Sigmoid colon (tissue), 7 donors: ENCODE data around the gene CACNA1C. TPM values are rescaled to one million over a fixed set of nuclear protein-coding genes. Genes with fewer than 3 reads are reported as not detected.

ENCODE experiments used
- DNase-seq: peaks from one replicate; pipeline ENCODE4 v3.0.0-alpha.2; 2019
- H3K27ac ChIP-seq, 4 donors: fragments of 200-600 bp; sonication (generic); one replicate each; pipeline ENCODE4 v1.5.1; 2016 to 2019; ENCODE audit warnings: mild to moderate bottlenecking in 1 of 4
- H3K27me3 ChIP-seq, 3 donors: fragments of 200-600 bp; sonication (generic); one replicate each; pipeline ENCODE4 v1.5.1; 2019; ENCODE audit warnings: mild to moderate bottlenecking in 1 of 3
- H3K36me3 ChIP-seq, 4 donors: fragments of 200-600 bp; sonication (generic); one replicate each; pipeline ENCODE4 v1.5.1; 2016 to 2019
- H3K4me1 ChIP-seq, 4 donors: fragments of 200-600 bp; sonication (generic); one replicate each; pipeline ENCODE4 v1.5.1; 2017 to 2019
- H3K4me3 ChIP-seq, 4 donors: fragments of 200-600 bp; sonication (generic); one replicate each; pipeline ENCODE4 v1.5.1; 2017 to 2019; ENCODE audit warnings: mild to moderate bottlenecking in 2 of 4, moderate library complexity in 1 of 4
- H3K9me3 ChIP-seq, 4 donors: fragments of 200-600 bp in 3 of 4; sonication (generic) in 3 of 4; one replicate each; pipeline versions ENCODE4 v1.5.1 to v1.6.1; 2013 to 2019
- CTCF ChIP-seq, 4 experiments: fragments of 450-650 bp in 3 of 4; fragments of 200-600 bp in 1 of 4; IDR thresholded peaks; one replicate each; pipeline ENCODE4 v1.5.1; 2016 to 2019; ENCODE audit warnings: antibody characterized with exemption in 4 of 4, mild to moderate bottlenecking in 3 of 4, moderate library complexity in 2 of 4
- EP300 ChIP-seq, 4 donors: sonication (generic); formaldehyde crosslinking; IDR thresholded peaks; one replicate each; pipeline ENCODE4 v1.6.1; 2017; ENCODE audit warnings: antibody characterized with exemption in 4 of 4
- POLR2A ChIP-seq, 2 donors: fragments of 450-650 bp; IDR thresholded peaks; one replicate each; pipeline ENCODE4 v1.6.1; 2016; ENCODE audit warnings: antibody characterized with exemption in 2 of 2, mild to moderate bottlenecking in 2 of 2, moderate library complexity in 2 of 2
- POLR2AphosphoS5 ChIP-seq, 4 donors: sonication (generic); formaldehyde crosslinking; IDR thresholded peaks; one replicate each; pipeline ENCODE4 v1.6.1; 2017; ENCODE audit warnings: antibody characterized with exemption in 4 of 4
- WGBS, 2 donors: extraction: QIAGEN DNeasy Blood & Tissue Kit; methylation state at CpG; one replicate each; pipeline ENCODE4 v1.1.7; 2013; 5-methylcytosine and 5-hydroxymethylcytosine counted together
- intact Hi-C: fragments of 100-400 bp; cut with DNase I; formaldehyde crosslinking; loops from one replicate; pipeline ENCODE4 v1.15.1; 2023
- polyA plus RNA-seq, 3 donors: library from polyadenylated mRNA; stranded (reverse); fragments of 200-250 nt; gene quantifications; one replicate each; pipeline ENCODE4 v1.2.3, GENCODE V29; 2013
- total RNA-seq, 4 donors: library from RNA; depleted of rRNA; stranded (reverse); fragments of >200 nt; gene quantifications; one replicate each; pipeline ENCODE4 v1.1.0, GENCODE V29; 2016
- donor health status: healthy with polysubstance abuse.
- donor health status: Bipolar disorder and iron deficiency.
- donor health status: healthy.

The CACNA1C gene
- total and polyA plus RNA-seq, 7 donors, result 0.46 to 213 (median 62.0) TPM

GRCh38 chr12:2171672-2172426, 119.1 kb downstream of the CACNA1C start:
- 80 to 91% methylated on average over 11 of the region's 11 CpGs for WGBS, 2 donors
- Histone ChIP-seq H3K36me3 (no peaks in the 10 kb centered on the region), H3K9me3 (peaks cover 0 to 3% (median 0%) of the 10 kb centered on the region in 4 donors), H3K27me3 (no peaks in the 10 kb centered on the region), H3K4me1 (peaks cover 0 to 83% (median 74%) of the 10 kb centered on the region in 4 donors), H3K4me3 (no peak overlapping the region), H3K27ac (peak overlapping the region in 3 of 4 donors; percentile 43 to 84 (median 68))
- DNase-seq, result peak; percentile 48
- intact Hi-C loops, result no loop called here
- TF ChIP-seq POLR2A (IDR thresholded peaks at IDR 0.05), result no peak
- TF ChIP-seq EP300 (IDR thresholded peaks at IDR 0.05), result no peak
- TF ChIP-seq POLR2AphosphoS5 (IDR thresholded peaks at IDR 0.05), result no peak
- TF ChIP-seq CTCF (IDR thresholded peaks at IDR 0.05), result no peak

- intact Hi-C loops, result no loop called here
- Histone ChIP-seq H3K27me3 (no peaks in the 10 kb centered on the region), H3K9me3 (peaks cover 0 to 3% (median 0%) of the 10 kb centered on the region in 4 donors), H3K4me3 (no peak overlapping the region), H3K36me3 (no peaks in the 10 kb centered on the region), H3K4me1 (peaks cover 0 to 90% (median 81%) of the 10 kb centered on the region in 4 donors), H3K27ac (peak overlapping the region in 3 of 4 donors; percentile 34 to 84 (median 68))
- DNase-seq, result peak; percentile 65
- WGBS, 2 donors, result 80 to 84% methylated on average over 12 of the region's 12 CpGs
- TF ChIP-seq CTCF (IDR thresholded peaks at IDR 0.05), result no peak
- TF ChIP-seq POLR2A (IDR thresholded peaks at IDR 0.05), result no peak
- no peak for TF ChIP-seq EP300 (IDR thresholded peaks at IDR 0.05)
- no peak for TF ChIP-seq POLR2AphosphoS5 (IDR thresholded peaks at IDR 0.05)
These were observed 119.9 kb downstream of the CACNA1C start for GRCh38 chr12:2172491-2173214.

- DNase-seq, result peak; percentile 43
- Histone ChIP-seq H3K9me3 (no peaks in the 10 kb centered on the region), H3K4me3 (no peak overlapping the region), H3K4me1 (peaks cover 0 to 93% (median 84%) of the 10 kb centered on the region in 4 donors), H3K36me3 (no peaks in the 10 kb centered on the region), H3K27ac (peak overlapping the region in 3 of 4 donors; percentile 34 to 84 (median 68)), H3K27me3 (no peaks in the 10 kb centered on the region)
- 56 to 76% methylated on average over 4 of the region's 4 CpGs for WGBS, 2 donors
- intact Hi-C loops, result no loop called here
- TF ChIP-seq POLR2A (IDR thresholded peaks at IDR 0.05), result no peak
- TF ChIP-seq POLR2AphosphoS5 (IDR thresholded peaks at IDR 0.05), result no peak
- no peak for TF ChIP-seq EP300 (IDR thresholded peaks at IDR 0.05)
- no peak for TF ChIP-seq CTCF (IDR thresholded peaks at IDR 0.05)
These were observed 121.2 kb downstream of the CACNA1C start for GRCh38 chr12:2173971-2174370.

- DNase-seq, result peak; percentile 53
- Histone ChIP-seq H3K4me1 (peaks cover 0 to 89% (median 82%) of the 10 kb centered on the region in 4 donors), H3K27me3 (no peaks in the 10 kb centered on the region), H3K9me3 (no peaks in the 10 kb centered on the region), H3K27ac (peak overlapping the region in 3 of 4 donors; percentile 81 to 86 (median 84)), H3K4me3 (no peak overlapping the region), H3K36me3 (no peaks in the 10 kb centered on the region)
- intact Hi-C loops, result no loop called here
- WGBS, 2 donors, result 78 to 81% methylated on average over 6 of the region's 6 CpGs
- TF ChIP-seq POLR2AphosphoS5 (IDR thresholded peaks at IDR 0.05), result no peak
- TF ChIP-seq EP300 (IDR thresholded peaks at IDR 0.05), result no peak
- no peak for TF ChIP-seq POLR2A (IDR thresholded peaks at IDR 0.05)
These were observed 124.2 kb downstream of the CACNA1C start for GRCh38 chr12:2177003-2177402.

- intact Hi-C loops, result no loop called here
- DNase-seq, result peak; percentile 41
- H3K27ac ChIP-seq, result peak overlapping the region; percentile 79 to 86 (median 82)
- no peaks in the 10 kb centered on the region for H3K9me3 ChIP-seq
- no peaks in the 10 kb centered on the region for H3K36me3 ChIP-seq
- WGBS, 2 donors, result 79 to 82% methylated on average over 3 of the region's 3 CpGs
- H3K27me3 ChIP-seq, result no peaks in the 10 kb centered on the region
- H3K4me1 ChIP-seq, result peaks cover 0 to 86% (median 80%) of the 10 kb centered on the region in 4 donors
- no peak overlapping the region for H3K4me3 ChIP-seq
- TF ChIP-seq CTCF (IDR thresholded peaks at IDR 0.05) (no peak), POLR2A (IDR thresholded peaks at IDR 0.05) (no peak), EP300 (IDR thresholded peaks at IDR 0.05) (no peak), POLR2AphosphoS5 (IDR thresholded peaks at IDR 0.05) (no peak)
These were observed 125.0 kb downstream of the CACNA1C start for GRCh38 chr12:2177751-2178150.
